GM21528 (cell line): Measurements from ENCODE around the gene DGKB.

Experiments
- ATAC-seq: cut with Tn5 transposase; IDR thresholded peaks from one replicate; pipeline ENCODE4 v1.9.1; 2021; ENCODE audit warnings: mild to moderate bottlenecking, moderate library complexity; ENCODE audit not compliant: unreplicated experiment, low FRiP score

DGKB gene

DNA sequence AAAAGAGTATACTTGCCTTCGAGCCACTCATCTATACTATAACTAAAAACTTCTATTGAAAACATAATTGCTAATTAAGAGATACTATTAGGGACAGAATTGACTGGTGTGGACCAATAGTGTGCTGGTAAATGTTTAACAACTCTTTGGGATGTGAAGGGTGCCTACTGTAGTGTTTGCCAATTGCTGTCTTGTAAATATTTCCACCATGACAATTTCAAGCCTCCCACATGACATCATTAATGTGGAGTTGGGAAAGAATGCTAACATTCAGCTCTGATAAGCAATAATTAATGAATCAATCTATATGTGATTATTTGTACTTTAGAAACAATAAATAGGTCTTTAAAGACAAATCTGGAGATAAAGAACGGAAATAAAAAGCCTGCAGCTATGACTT, 136.8 kb downstream of the DGKB start:
- no peak for ATAC-seq

DNA sequence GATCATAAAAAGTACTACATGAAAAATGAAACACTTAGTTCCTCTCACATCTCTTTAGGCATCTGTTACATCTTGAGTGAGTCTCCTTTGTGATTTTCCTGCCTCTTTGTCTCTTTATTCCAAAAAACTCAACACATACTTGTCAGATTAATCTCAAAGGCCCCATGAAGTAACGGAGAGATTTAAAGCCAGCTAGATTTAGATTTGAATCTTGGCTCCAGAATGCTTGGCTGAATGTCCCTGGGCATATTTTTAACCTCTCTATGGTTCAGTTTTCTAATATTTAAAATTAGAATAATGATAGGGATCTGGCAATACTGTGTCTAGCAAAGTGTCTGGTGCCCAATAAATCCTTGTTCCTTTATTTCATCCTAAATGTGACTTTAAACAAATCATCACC, 140.0 kb downstream of the DGKB start:
- no peak for ATAC-seq

DNA sequence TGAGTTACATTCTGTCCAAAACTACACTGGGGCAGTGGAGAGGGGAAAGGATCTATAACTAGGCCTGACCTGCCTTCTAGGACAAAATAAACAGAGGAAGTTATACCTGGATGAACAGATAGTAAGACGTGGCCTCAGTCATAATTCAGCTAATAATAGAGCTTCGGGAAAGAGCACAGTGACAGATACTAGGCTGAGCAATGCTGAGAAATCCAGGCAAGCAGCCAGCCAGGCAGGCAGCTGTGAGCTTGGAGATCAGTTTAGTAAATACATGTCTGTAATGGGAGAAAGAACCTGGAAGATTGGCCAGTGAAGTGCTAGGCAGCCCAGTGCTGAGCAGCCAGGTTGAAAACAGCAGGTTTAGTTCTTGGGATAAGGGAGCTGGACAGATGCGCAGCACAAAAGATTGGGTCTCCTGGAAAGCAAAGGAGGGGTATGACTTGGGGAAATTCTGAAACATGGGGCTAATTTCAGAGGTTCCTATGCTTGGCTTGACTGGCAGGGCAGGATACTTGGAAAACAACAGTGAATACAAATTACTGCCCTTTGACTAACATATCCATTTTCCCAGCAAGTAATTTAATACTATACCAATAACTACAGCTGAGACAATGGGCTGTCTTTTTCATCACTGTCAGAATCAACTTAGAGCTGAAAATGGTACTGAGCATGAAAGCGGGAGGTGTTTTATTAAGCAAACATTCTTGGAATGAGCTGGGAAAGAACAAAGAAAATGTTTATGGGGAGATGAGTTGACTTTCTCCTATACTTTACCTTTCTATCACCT, 140.8 kb downstream of the DGKB start:
- no peak for ATAC-seq

DNA sequence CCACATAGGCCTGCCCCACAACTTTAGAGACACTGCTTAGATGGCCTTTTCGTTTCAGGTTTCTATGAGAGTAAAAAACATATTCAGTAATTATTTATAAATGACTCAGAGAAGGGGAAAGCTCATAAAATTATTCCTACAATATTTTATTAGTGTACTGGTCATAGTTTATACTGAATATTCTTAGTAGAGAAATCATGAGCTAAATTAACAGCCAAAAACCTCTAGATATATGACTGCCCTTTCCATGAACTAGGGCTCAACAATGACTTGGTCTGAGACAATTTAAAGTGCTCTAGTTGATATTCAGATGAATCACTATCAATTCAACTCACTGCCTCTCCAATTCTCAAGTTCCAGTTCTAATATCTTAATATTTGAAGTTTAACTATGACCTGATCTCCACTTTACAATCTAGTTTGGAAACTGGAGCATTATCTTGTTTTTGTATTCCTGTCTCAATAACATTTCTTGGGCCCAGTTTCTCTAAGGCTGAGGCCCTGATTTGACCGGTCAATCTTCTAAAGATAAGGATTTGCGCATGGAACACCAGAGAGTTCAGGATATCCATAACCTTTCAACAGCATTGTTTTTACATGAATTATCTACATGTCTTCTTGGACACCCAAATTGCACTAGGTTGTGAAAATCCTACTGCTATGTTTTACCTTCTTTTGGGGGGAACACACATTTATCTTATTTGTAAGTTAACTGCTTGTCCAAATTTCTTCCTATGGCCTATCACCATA, 141.6 kb downstream of the DGKB start:
- ATAC-seq: no peak

DNA sequence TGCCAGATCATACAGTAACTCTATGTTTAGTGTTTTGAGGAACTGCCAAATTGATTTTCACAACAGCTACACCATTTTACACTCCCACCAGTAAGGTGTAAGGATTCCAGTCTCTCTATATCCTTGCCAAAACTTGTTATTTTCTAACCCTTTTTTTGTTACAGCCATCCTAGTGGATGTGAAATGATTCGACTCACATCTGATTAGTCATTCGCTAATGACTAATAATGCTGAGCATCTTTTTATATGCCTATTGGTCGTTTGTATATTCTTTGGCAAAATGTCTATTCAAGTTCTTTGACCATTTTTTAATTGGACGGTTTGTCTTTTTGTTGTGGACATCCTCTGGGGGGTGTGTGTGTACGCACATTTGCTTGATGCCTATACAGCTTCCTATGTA, 142.8 kb downstream of the DGKB start:
- no peak for ATAC-seq

DNA sequence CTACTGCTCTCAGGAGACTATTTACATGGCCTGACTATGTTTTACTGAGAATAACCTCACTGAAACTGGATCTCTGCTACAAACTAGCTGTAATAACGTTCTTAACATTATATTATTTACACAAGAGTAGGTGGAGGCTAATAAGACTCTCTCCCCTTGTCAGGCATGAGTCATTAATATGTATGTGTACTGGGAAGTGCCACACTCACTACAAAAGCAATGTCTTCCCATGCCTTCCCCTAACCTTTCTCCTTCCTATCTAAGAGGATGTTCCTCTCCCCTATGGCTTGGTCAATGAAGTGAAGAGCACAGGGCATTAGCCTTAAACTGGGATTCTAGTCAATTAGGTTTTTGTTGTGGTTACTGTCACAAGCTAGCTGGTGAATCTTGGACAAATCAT, 147.9 kb downstream of the DGKB start:
- ATAC-seq: no peak

DNA sequence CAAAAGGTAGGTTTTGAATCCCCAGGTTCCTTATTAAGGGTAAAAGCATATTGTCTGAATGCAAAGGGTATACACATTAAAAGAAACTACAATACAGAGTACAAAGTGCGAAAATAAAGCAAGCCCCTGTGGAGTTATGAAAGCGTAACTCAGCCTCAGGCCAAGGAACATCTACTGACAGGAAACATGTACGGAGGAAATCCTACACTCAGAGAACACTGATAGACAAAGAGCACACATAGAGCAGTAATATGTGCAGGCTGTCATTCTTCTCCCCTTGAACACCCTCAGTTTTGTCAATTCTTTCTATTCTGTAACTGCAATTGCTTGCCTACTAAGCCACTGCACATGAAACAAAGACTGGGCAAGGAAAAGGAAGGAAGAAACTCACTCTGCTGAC, 150.2 kb downstream of the DGKB start:
- no peak for ATAC-seq

DNA sequence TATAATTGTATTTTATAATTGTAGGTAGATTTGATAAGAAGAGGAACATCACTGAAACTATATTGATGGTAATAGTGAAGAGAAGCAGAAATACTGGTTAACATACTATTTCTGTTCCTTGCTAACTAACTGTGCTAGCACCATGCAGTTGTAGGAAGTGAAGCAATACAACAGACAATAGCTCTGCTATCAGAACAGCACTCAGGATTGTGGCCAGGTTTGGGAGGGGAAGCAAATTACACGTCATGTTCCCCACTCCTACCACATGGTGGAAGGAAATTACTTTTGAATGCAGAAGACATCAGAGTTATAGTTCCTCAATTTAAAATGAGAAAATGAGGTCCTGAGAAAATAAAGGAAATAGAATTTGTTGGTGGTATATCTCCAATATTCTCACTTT, 151.1 kb downstream of the DGKB start:
- ATAC-seq: no peak

DNA sequence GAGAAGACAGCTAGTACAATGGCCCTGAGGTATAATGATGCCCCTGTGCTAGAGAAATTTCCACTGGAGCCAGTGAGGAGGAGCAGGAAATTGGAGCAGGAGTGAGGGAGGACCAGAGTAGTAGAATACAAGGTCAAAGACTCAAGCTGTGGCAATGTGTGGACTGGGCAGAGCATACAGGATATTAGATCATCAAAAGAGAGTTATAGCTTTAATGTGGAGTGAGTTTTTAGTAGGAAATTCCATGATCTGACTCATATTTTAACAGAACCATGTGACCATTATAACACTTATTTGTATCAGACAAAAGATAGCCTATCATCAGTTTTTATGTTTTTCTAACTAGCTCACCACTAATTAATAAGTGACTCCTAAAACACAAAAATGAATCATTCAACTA, 154.1 kb downstream of the DGKB start:
- no peak for ATAC-seq

DNA sequence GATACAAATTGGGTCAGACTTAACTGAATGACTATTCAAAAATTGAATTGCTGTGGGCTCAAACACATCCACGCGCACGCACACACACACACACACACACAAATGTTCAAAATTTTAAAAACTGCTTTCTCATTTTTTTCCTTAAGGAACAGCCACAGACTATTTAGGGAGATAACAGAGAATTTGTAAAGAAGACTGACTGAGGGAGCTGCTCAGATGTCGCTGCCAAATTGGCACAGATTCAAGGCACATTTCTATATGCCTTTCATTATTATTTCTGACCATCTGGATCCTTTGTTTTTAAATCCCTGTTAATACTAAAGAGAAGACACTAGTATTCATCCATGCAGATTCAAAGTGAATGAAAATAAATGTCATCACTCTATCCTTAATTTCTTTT, 154.8 kb downstream of the DGKB start:
- ATAC-seq: no peak

DNA sequence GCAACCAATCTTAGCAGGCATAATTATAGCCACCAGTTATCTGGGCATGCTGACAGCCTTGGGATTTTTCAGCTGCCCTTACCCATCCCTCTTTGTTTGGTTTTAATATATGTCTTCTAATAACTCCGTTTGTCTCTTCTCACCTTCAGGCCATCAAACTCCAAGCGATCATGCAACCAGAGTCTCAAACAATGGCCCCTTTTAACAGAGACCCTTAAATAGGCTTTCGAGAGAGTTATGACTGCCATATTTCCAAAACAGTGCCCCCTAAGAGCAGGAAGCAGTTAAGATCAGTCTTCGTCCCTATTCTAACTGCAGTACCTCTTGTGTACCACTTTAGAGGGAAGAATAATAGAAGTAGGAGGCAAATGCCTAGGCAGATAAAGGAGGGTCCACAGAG, 157.5 kb downstream of the DGKB start:
- no peak for ATAC-seq

DNA sequence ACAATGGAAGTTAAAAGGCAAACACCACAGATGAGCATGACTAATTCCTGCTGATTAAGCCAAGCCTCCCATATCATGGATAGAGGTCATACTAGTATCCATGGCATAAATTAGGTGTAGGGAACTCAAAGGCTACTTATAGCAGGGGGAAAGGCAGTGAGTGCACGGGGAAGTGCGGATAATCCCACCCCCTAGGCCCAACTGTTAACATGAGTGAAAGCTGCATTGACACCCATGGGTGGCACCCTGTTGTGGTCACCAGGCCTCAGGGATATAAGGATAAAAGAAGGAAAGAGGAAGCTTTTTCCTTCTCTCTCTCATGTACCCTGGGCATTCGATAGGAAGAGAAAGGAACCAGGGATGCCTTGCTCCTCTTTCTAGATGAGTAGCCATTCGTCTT, 161.9 kb downstream of the DGKB start:
- ATAC-seq: no peak

DNA sequence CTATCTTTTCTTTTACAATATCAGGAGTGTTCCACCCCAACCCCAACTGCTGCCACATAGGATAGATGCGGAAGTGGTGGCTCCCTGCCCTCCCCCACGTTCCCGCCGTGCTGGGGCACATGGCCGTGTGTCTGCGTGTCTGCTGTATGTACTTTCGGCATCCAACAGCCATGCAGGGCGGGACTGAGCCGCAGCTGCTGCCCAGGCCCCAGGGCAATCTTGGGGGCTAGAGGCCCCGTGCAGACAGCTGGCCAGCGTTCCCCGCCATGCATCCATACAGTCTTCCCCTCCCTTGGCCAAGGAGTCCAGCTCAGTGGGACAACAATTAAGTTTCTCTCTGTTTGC, 162.7 kb downstream of the DGKB start:
- no peak for ATAC-seq

DNA sequence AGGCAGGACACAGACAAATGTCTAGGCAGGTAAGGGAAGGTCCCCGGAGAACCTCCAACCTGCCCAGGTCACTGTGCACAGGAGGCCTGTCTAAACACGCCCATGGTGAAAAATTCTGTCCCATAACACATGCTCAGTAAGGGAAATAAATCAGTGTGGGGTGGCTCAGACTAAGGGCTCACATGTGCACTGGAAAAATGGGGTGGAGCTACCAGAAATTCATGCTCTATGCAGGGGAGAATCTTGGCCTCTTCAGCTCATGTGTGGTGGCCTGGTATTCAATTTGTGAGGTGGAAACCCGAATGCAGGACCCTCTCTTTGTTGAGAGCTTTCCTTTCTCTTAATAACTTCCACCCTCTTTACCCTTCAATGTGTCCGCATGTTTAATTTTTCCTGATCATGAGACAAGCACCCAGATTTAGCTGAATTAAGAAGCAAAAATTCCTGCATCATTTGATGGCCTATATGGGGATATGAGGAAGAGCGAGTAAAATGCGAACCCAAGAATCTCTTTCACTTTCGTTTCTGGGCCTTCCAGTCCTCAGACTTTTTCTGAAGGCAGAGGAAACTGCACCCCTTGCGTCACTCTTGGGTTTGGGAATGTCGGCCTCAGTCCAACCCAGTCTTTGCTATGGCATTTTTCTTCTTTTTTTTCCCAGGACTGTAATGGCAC, 163.2 kb downstream of the DGKB start:
- ATAC-seq: no peak

DNA sequence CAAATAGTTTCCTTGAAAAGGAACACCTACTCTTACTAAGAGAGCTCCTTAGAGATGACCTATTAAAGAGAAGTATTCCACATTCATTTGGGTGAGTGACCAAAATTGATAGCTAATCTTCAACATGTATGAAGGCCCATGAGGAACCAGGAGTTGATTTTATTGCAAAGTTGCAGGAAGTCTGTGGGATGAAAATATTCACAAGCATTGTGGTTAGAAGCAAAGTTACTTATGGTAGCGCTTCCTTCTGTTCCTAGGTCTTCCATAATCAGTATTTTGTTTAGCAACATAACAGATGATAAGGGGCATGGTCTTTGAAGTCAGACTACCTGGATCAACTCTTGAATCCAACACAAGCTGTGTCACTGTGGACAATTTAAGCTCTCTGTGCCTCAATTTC, 164.5 kb downstream of the DGKB start:
- no peak for ATAC-seq

DNA sequence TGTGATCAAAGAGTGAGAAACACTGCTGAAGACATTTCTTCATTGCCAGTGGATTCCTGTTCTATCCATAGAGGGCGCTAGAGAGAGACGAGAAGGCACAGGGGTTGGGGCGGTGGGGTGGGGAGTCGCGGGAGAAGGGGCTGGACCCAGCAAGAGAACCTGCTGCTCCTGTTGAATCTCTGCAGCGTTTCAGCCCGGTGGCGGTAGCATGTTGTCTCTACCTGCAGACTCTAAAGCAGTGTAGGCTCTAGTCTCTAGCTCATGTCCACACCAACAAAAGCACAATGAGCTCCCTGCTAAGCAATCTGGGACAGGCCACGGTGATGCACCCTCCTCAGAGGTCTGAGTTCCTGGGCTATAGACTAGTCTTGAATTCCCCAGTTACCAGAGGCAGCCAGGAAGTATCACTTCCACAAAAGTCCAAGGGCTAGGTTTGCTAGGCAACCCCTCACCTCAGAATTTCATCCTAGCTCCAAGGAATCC, 167.7 kb downstream of the DGKB start:
- ATAC-seq: no peak

DNA sequence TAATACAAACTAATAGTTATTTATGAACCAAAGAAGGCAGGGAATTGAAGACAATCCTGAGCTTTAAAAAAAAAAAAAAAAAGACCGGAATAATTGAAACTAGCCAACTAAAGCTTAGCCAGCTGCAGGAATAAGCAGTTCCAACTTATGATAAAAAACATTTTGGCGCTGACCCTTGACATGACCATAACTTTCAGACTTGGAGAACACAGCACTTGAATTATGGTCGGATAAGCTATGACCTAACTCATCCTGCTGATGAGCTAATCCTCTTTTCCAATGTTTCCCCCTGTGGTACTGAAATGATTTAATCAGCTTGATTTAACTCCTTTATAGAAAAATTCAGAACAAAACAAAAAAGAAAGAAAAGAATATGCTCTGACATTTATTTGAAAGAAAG, 181.8 kb downstream of the DGKB start:
- no peak for ATAC-seq

DNA sequence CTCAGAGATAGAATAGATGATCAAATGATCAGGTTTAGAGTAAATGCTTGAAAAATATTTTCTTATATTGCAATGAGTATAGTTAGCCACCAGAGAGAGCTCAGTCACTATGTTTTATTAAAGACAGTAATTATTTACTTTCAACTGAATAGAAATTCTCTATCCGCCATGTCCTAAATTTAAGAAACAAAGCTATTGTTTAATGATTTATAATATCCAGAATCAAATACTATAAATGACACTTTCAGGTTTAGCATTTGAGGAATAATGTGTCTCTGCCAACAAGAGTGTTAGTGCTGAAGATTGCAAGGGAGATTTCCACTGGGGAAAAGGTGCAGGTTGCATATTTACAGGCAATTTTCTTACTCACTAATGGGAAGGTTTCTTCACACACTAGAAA, 184.7 kb downstream of the DGKB start:
- ATAC-seq: no peak

DNA sequence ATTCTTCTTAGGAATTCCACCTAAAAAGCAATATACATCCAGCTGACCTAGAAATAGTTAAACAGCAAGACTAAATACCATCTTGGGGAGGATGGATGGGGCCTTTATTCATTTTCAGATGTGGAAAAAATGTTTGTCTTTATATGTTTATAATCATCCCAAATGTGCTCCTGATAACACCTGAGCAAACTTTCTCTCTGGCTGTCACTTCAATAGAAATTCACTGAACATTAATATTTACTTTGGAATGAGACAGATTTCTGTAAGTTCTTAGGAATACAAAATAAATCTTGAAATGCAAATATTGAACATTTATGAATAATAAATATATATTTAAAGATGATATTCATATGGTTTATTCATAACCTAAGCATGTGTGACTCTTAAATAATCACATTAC, 185.4 kb downstream of the DGKB start:
- no peak for ATAC-seq

DNA sequence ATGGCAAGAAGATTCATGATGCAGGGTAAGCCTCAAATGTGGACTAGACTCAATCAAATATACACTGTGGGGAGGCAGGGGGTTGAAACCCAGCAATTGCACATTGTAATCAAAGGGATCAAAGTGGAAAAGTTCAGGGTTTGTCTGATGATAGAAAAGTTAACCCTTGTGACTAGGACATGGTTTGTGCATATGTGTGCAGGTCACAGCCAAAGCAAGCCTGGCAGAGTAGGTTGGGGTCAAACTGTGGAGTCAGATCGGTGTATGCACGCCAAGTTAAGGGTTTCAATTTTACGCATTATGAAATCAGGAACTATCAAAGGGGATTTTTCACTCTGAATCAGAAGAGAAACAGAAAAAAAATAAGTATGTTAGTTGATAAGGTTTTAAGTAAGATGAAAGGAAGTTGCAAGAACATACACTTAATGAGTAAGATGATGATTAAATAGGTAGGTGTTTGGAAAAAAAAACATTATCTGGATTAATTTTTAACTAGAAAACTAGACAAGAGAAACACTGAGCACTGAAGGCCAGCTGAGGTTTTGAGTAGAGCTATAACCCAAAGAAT, 188.3 kb downstream of the DGKB start:
- ATAC-seq: peak; percentile 97

DNA sequence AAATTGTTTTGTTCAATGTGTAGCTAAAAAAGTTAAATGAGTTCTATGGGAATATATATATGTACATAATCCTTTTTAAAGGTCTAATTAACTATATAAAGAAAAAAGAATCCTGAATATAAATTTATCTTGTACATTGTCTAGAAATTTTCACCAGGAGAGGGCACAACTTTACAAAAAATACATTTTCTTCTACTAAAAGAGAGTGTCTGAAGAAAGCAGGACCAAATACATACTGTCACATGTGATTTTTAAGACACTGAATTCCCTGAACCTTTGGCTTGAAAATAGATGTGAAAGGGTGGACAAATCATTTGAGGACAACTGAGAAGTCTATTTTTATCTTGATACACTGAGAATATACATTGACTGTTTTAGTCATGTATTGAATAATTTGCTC, 204.3 kb downstream of the DGKB start:
- no peak for ATAC-seq
